H1 (cell line): ENCODE results near the gene ZNF746. TPM values are rescaled to one million over a fixed set of nuclear protein-coding genes. Genes with fewer than 3 reads are reported as not detected.

Experiments
- CTCF ChIA-PET: fragments of 300-600 bp; sonication (Branson Sonifier 250); formaldehyde crosslinking; loops from one replicate; lab custom pipeline; 2021; ENCODE audit not compliant: partially characterized antibody; lab: Charles Lee
- POLR2A ChIA-PET: fragments of 300-600 bp; sonication (Branson Sonifier 250); formaldehyde crosslinking; loops from one replicate; lab custom pipeline; 2021; ENCODE audit warnings: inconsistent platforms; ENCODE audit not compliant: partially characterized antibody; lab: Charles Lee
- DNase-seq, 2 experiments: peaks; one replicate each; pipeline versions ENCODE4 v3.0.0 to v3.0.0-alpha.2; 2010 to 2022; ENCODE audit warnings: low spot score in 2 of 2, low read depth in 1 of 2, mixed read lengths in 1 of 2
- FAIRE-seq: peaks from 2 replicates; lab custom pipeline; 2011; peaks lifted over from hg19 to GRCh38; lab: Jason Lieb, UNC
- H2AFZ ChIP-seq: 2 replicates; pipeline ENCODE4 v1.8.1; 2012; ENCODE audit warnings: low read length, inconsistent platforms
- H2AK5ac ChIP-seq: 2 replicates; pipeline ENCODE4 v1.6.1; 2013; ENCODE audit warnings: low read depth, low read length
- H2BK120ac ChIP-seq: replicated peaks from 2 replicates; pipeline ENCODE3; 2013; ENCODE audit warnings: low read depth, low read length, inconsistent platforms
- H2BK12ac ChIP-seq: 2 replicates; pipeline ENCODE4 v1.6.1; 2013; ENCODE audit warnings: low read depth, low read length
- H2BK15ac ChIP-seq: 2 replicates; pipeline ENCODE4 v1.6.1; 2013; ENCODE audit warnings: low read length
- H2BK20ac ChIP-seq: 2 replicates; pipeline ENCODE4 v1.6.1; 2013; ENCODE audit warnings: low read length
- H2BK5ac ChIP-seq: 2 replicates; pipeline ENCODE4 v1.6.1; 2013; ENCODE audit warnings: low read depth, low read length
- H3K14ac ChIP-seq: 2 replicates; pipeline ENCODE4 v1.6.1; 2013; ENCODE audit warnings: inconsistent platforms; ENCODE audit not compliant: insufficient read length
- H3K18ac ChIP-seq: 2 replicates; pipeline ENCODE4 v1.6.1; 2013; ENCODE audit warnings: low read length; ENCODE audit errors: extremely low read depth
- H3K23ac ChIP-seq: 2 replicates; pipeline ENCODE4 v1.6.1; 2013; ENCODE audit warnings: inconsistent platforms; ENCODE audit not compliant: insufficient read length
- H3K23me2 ChIP-seq: 2 replicates; pipeline ENCODE4 v1.6.1; 2013; ENCODE audit warnings: low read depth, low read length
- H3K27ac ChIP-seq: 2 replicates; pipeline ENCODE4 v1.6.1; 2011; ENCODE audit warnings: low read depth, low read length, inconsistent platforms
- H3K27me3 ChIP-seq, 4 experiments: replicated peaks in 1 of 4; 1 replicate in 1 of 4; 2 replicates in 3 of 4; pipeline versions ENCODE4 v1.6.1 to v1.8.1; 2011 to 2013; ENCODE audit warnings: low read length in 3 of 4, mild to moderate bottlenecking in 3 of 4, inconsistent platforms in 2 of 4, mixed read lengths in 2 of 4, moderate library complexity in 1 of 4; ENCODE audit not compliant: control insufficient read depth in 3 of 4, insufficient read depth in 3 of 4; ENCODE audit errors: extremely low read depth in 1 of 4
- H3K36me3 ChIP-seq, 4 experiments: 2 replicates each; pipeline versions ENCODE4 v1.6.1 to v1.8.1; 2011 to 2013; ENCODE audit warnings: mild to moderate bottlenecking in 4 of 4, low read length in 3 of 4, moderate library complexity in 2 of 4, control low read depth in 1 of 4, inconsistent platforms in 1 of 4; ENCODE audit not compliant: insufficient read depth in 4 of 4, control insufficient read depth in 2 of 4
- H3K4ac ChIP-seq: replicated peaks from 2 replicates; pipeline ENCODE3; 2013; ENCODE audit warnings: low read length, low read depth, mixed read lengths, inconsistent platforms; ENCODE audit not compliant: insufficient read length
- H3K4me1 ChIP-seq, 4 experiments: replicated peaks in 1 of 4; 1 replicate in 1 of 4; 2 replicates in 3 of 4; pipeline versions ENCODE4 v1.6.1 to v1.8.1; 2011 to 2013; ENCODE audit warnings: low read length in 3 of 4, inconsistent platforms in 2 of 4, mixed read lengths in 1 of 4; ENCODE audit not compliant: insufficient read depth in 4 of 4, control insufficient read depth in 3 of 4
- H3K4me2 ChIP-seq, 2 experiments: 2 replicates each; pipeline versions ENCODE4 v1.6.1 to v1.8.1; 2011 to 2013; ENCODE audit warnings: low read depth in 2 of 2, low read length in 2 of 2, control low read depth in 1 of 2, inconsistent platforms in 1 of 2, mild to moderate bottlenecking in 1 of 2; ENCODE audit not compliant: insufficient read depth in 1 of 2
- H3K4me3 ChIP-seq, 4 experiments: fragments of 200-600, 300-600 bp in 1 of 4; sonication (generic), shearing (Covaris generic), sonication (Bioruptor Twin) in 1 of 4; 2 replicates each; pipeline versions ENCODE4 v1.5.1 to v1.8.1; 2011 to 2016; ENCODE audit warnings: low read length in 4 of 4, low read depth in 3 of 4, control low read depth in 2 of 4, inconsistent platforms in 2 of 4, mild to moderate bottlenecking in 2 of 4, mixed read lengths in 1 of 4, moderate library complexity in 1 of 4; ENCODE audit not compliant: insufficient read depth in 2 of 4; ENCODE audit errors: extremely low read depth in 1 of 4
- H3K56ac ChIP-seq: replicated peaks from 2 replicates; pipeline ENCODE3; 2013; ENCODE audit warnings: low read depth, mild to moderate bottlenecking, mixed read lengths, low read length, inconsistent platforms; ENCODE audit not compliant: insufficient read length
- H3K79me1 ChIP-seq: 2 replicates; pipeline ENCODE4 v1.6.1; 2013; ENCODE audit warnings: low read depth, low read length, control low read depth
- H3K79me2 ChIP-seq, 2 experiments: 2 replicates each; pipeline versions ENCODE4 v1.6.1 to v1.8.1; 2012 to 2013; ENCODE audit warnings: low read length in 2 of 2, mild to moderate bottlenecking in 2 of 2, inconsistent platforms in 1 of 2; ENCODE audit not compliant: insufficient read depth in 2 of 2, control insufficient read depth in 1 of 2
- H3K9ac ChIP-seq, 4 experiments: replicated peaks in 1 of 4; 1 replicate in 1 of 4; 2 replicates in 3 of 4; pipeline versions ENCODE4 v1.6.1 to v1.8.1; 2011 to 2013; ENCODE audit warnings: low read depth in 3 of 4, low read length in 3 of 4, control low read depth in 2 of 4, mild to moderate bottlenecking in 2 of 4, moderate library complexity in 2 of 4, inconsistent platforms in 1 of 4; ENCODE audit errors: extremely low read depth in 1 of 4
- H3K9me3 ChIP-seq, 2 experiments: 2 replicates each; pipeline versions ENCODE4 v1.6.1 to v1.8.1; 2012 to 2013; ENCODE audit warnings: mild to moderate bottlenecking in 2 of 2, moderate library complexity in 2 of 2, control low read depth in 1 of 2, inconsistent platforms in 1 of 2, low read depth in 1 of 2, low read length in 1 of 2, mixed read lengths in 1 of 2; ENCODE audit not compliant: insufficient read depth in 2 of 2
- H4K20me1 ChIP-seq, 2 experiments: replicated peaks in 1 of 2; 2 replicates each; pipeline versions ENCODE3 to v1.8.1; 2011 to 2013; ENCODE audit warnings: inconsistent platforms in 2 of 2, low read length in 2 of 2, mild to moderate bottlenecking in 1 of 2; ENCODE audit not compliant: insufficient read depth in 2 of 2, control insufficient read depth in 1 of 2
- H4K5ac ChIP-seq: 2 replicates; pipeline ENCODE4 v1.6.1; 2013; ENCODE audit warnings: low read length, low read depth, mixed read lengths, inconsistent platforms; ENCODE audit not compliant: insufficient read length
- H4K8ac ChIP-seq: 2 replicates; pipeline ENCODE4 v1.8.0; 2013; ENCODE audit warnings: mild to moderate bottlenecking, moderate library complexity, low read length, inconsistent platforms; ENCODE audit not compliant: insufficient read depth; ENCODE audit errors: extremely low read depth
- H4K91ac ChIP-seq: replicated peaks from 2 replicates; pipeline ENCODE3; 2013; ENCODE audit warnings: low read length, mixed read lengths, inconsistent platforms; ENCODE audit not compliant: insufficient read length
- BCL11A ChIP-seq, 2 experiments: IDR thresholded peaks; one replicate each; pipeline ENCODE4 v1.6.1; 2011; ENCODE audit warnings: low read depth in 2 of 2, low read length in 2 of 2, mild to moderate bottlenecking in 2 of 2
- EGR1 ChIP-seq: IDR thresholded peaks from 2 replicates; pipeline ENCODE4 v1.6.1; 2011; ENCODE audit warnings: low read depth, low read length, borderline replicate concordance
- HDAC6 ChIP-seq: IDR thresholded peaks from one replicate; pipeline ENCODE4 v1.7.1; 2012; ENCODE audit warnings: low read depth, mild to moderate bottlenecking, inconsistent platforms, low read length, moderate library complexity
- NANOG ChIP-seq: IDR thresholded peaks from 2 replicates; pipeline ENCODE4 v1.6.1; 2011; ENCODE audit warnings: low read length, low read depth, mild to moderate bottlenecking, inconsistent platforms; ENCODE audit not compliant: insufficient read depth, poor library complexity, severe bottlenecking
- POU5F1 ChIP-seq: IDR thresholded peaks from 2 replicates; pipeline ENCODE4 v1.6.1; 2011; ENCODE audit warnings: low read depth, mild to moderate bottlenecking, low read length, moderate library complexity
- RBBP5 ChIP-seq: IDR thresholded peaks from 2 replicates; pipeline ENCODE4 v1.7.1; 2012; ENCODE audit warnings: low read depth, mild to moderate bottlenecking, inconsistent platforms, low read length, moderate library complexity, borderline replicate concordance
- SP1 ChIP-seq: IDR thresholded peaks from 2 replicates; pipeline ENCODE4 v1.6.1; 2011; ENCODE audit warnings: low read depth, low read length
- polyA plus RNA-seq, 7 experiments: library from polyadenylated mRNA; depleted of rRNA in 3 of 7; stranded (reverse) in 5 of 7; unstranded in 2 of 7; fragments of >200 nt in 5 of 7; fragments of 200-250 nt in 2 of 7; gene quantifications; 1 replicate in 5 of 7; 2 replicates in 1 of 7; 4 replicates in 1 of 7; pipeline versions ENCODE4 v1.2.1 to v1.2.3, GENCODE V29; 2011 to 2013; ENCODE audit warnings: missing spikeins in 2 of 7, mixed read lengths in 2 of 7
- total RNA-seq: library from RNA; stranded (reverse); fragmentation: NEBNext Ultra II Directional; extraction: Animal tissue kit (Norgen Biotek cat#: 25700); gene quantifications from 2 replicates; pipeline ENCODE4 v1.2.1, GENCODE V29; 2021

The ZNF746 gene
- total and polyA plus RNA-seq, 2 of the 8 experiments (the other 6 are each of a cell fraction or from before 2014, with no cell fraction given) = 7.5 to 15.6 TPM

- no peak overlapping the region for H3K4ac ChIP-seq
- ChIA-PET CTCF (no interaction called here), POLR2A (interaction anchor here (0.8 kb wide), 1 partner anchor 28 kb away, joined by 4 read pairs; no protein-coding TSS in a partner anchor)
- H3K9ac ChIP-seq = no peak overlapping the region
- H3K27ac ChIP-seq = no peak overlapping the region
- no peak overlapping the region for H4K8ac ChIP-seq
- H4K5ac ChIP-seq = no peak overlapping the region
- no peak overlapping the region for H2AFZ ChIP-seq
- H3K14ac ChIP-seq = no peak overlapping the region
- no peaks in the 10 kb centered on the region for H3K4me1 ChIP-seq
- H2BK120ac ChIP-seq = no peak overlapping the region
- no peaks in the 10 kb centered on the region for H3K27me3 ChIP-seq
- H3K4me3 ChIP-seq = no peak overlapping the region
- FAIRE-seq (no peak), DNase-seq (no peak)
- H3K18ac ChIP-seq = no peak overlapping the region
- H2BK20ac ChIP-seq = no peak overlapping the region
- H3K79me1 ChIP-seq = no peaks in the 10 kb centered on the region
- H3K79me2 ChIP-seq = no peaks in the 10 kb centered on the region
- H3K36me3 ChIP-seq = no peaks in the 10 kb centered on the region
- no peak overlapping the region for H2BK12ac ChIP-seq
- no peak overlapping the region for H3K56ac ChIP-seq
- no peak overlapping the region for H2AK5ac ChIP-seq
- H3K9me3 ChIP-seq = peaks cover 14 to 17% of the 10 kb centered on the region in 2 experiments; a peak in 3 of 4 replicates
- no peak overlapping the region for H2BK5ac ChIP-seq
- H3K23ac ChIP-seq = no peak overlapping the region
- H4K91ac ChIP-seq = no peak overlapping the region
- TF ChIP-seq NANOG (no peak), BCL11A (IDR thresholded peaks at IDR 0.05; ENCODE audit: low read depth in 2 of 2, low read length in 2 of 2) (no peak), SP1 (no peak), EGR1 (no peak), RBBP5 (no peak), HDAC6 (no peak), POU5F1 (no peak)
- H3K4me2 ChIP-seq = no peak overlapping the region
- H2BK15ac ChIP-seq = no peak overlapping the region
- 0 out of 2 replicates have a peak, but pooled peaks cover 1% of the 10 kb centered on the region for H3K23me2 ChIP-seq
- H4K20me1 ChIP-seq = no peaks in the 10 kb centered on the region
Measured at GRCh38 chr7:149505551-149505950, 7.9 kb upstream of the ZNF746 start.
